ENCODE data around the gene DAPK1.

Gene DAPK1

GRCh38 chr9:87596862-87597261, 99.2 kb downstream of the DAPK1 start:
- DNase-seq = no peak

- DNase-seq = no peak
Observed at GRCh38 chr9:87597710-87598443, 100.2 kb downstream of the DAPK1 start.

DNA sequence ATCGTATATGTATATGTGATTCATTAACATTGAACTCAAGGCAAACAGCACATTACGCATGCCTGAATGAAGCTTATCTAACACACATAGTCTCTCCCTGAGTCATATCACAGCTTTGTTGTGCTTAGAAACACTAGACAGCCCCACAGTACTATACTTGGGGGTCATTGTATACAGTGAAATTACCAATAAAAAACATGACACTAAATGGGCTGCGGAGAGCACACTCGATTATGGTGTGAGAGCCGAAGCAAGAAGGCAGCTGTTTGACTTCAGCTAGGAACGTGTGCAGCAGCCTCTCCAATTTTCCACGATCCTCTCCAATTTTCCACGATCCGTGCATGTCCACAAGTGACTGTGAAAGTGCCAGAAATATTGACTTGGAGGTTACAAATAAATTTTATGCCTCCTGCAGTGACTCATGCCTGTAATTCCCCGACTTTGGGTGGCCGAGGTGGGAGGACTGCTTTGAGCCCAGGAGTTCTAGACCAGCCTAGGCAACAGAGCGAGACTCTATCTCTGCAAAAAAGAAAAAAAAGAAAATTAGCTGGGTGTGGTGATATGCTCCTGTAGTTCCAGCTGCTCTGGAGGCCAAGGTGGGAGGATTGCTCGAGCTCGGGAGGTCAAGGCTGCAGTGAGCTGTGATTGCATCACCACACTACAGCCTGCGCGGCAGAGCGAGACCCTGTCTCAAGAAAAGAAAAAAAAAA, 102.4 kb downstream of the DAPK1 start:
- DNase-seq = no peak

- no peak for DNase-seq
Observed at GRCh38 chr9:87601176-87601575, 103.5 kb downstream of the DAPK1 start.

- no peak for DNase-seq
Observed at GRCh38 chr9:87601595-87601994, 103.9 kb downstream of the DAPK1 start.

GRCh38 chr9:87602933-87603643, 105.4 kb downstream of the DAPK1 start:
- no peak for DNase-seq

DNA sequence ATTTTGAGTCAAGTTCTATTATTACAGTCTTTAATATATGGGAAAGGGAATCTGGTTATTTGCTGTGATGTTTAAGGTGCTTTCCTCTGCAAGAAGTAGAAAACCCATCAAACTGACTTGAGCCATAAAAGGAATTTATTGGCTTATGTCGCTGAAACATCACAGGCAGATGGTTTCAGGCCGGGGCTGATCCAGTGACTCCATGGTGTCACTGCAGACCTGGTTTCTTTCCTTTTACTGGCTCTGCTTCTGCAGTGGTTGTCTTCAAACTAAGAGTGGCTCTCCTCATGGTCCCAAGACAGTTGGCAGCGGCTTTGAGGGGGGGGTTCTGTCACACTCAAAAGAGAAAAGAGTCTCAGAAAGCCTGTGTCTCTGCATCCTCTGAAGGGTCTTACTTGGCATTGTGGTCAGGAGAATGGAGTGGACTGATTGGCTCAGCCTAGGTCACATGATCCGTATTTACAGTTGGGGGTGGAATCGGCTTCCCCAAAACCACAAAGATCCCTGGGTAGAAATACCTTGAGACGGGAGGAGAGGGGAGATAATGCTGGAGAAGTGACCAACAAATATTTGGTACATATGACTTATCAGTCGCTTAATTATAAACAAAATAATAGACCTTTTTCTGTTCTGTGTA, 106.3 kb downstream of the DAPK1 start:
- no peak for DNase-seq

- DNase-seq = no peak
Observed at GRCh38 chr9:87604886-87605588, 107.4 kb downstream of the DAPK1 start.

GRCh38 chr9:87605676-87606075, 108.0 kb downstream of the DAPK1 start:
- DNase-seq = no peak

- DNase-seq = no peak
Observed at GRCh38 chr9:87606841-87607521, 109.3 kb downstream of the DAPK1 start.

DNA sequence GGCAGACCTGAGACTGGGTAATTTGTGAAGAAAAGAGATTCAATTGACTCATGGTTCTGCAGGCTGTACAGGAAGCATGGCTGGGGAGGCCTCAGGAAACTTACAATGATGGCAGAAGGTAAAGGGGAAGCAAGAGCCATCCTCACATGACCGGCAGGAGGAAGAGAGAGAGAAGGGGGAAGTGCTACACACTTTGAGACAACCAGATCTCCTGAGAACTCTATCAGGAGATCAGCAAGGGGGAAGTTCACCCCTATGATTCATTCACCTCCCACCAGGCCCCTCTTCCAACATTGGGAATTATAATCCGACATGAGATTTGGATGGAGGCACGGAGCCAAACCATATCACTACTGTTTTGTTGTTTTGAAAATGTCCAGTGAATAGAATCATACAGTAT, 110.2 kb downstream of the DAPK1 start:
- DNase-seq = no peak

GRCh38 chr9:87609002-87609401, 111.3 kb downstream of the DAPK1 start:
- no peak for DNase-seq

DNA sequence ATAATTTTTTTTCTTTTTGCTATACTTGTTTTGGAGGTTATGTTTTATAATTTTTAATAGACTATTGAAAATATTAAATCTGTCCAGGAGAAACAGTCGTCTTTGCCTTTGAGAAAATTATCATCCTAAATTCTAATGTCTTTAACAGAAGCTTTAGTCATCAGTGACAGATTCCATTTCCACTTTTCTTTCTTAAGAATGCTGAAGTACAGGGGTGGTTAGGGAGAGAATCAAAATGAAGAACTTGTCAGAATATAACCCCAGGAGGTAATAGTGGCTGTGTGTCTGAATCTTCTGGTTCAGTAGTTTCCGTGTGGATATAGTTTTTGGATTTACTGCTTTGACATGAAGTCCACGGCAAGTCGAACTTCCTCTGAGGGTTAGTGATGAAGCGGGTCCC, 111.8 kb downstream of the DAPK1 start:
- no peak for DNase-seq

DNA sequence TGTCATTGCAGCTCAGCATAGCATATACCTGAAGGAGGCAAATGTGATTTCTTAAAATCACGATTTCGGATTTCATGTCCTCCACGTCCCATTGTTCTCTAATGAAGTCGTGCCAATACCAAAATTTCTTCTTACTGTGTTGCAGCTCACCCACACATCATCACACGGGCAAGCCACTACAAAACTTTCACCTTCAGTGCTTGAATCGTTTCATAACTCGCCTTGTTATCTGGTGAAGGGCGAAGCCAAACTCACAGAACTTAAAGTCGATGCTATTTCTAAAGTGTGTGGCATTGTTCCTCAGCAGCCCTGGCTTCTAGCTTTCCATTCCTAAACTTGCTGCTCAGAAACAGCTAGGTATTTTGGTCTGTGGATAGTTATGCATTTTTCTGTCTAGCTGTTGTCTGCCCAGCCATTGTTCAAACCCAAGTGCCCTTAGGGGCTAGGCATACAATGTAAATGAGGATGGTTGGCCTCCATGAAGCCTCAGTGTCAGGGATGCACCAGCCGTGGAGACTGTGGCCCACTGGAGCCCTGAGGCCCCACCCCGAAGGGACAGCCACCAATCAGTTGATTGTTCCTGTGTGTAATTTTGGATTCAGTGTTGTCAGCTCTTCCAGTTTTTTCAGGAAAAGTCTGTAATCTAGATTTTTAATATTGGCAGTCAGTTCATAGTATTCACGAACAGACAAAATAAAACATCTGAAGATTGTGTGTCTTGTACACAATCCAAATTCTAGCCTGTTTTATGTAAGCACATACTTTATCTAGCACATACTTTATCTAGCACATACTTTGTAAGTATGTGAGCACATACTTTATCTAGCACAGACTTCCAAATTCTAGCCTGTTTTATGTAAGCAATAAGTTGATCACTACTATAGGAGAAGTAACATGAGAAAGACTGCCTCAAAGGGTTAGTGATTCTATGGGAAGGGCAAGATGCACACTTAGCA, 112.8 kb downstream of the DAPK1 start:
- no peak for DNase-seq

DNA sequence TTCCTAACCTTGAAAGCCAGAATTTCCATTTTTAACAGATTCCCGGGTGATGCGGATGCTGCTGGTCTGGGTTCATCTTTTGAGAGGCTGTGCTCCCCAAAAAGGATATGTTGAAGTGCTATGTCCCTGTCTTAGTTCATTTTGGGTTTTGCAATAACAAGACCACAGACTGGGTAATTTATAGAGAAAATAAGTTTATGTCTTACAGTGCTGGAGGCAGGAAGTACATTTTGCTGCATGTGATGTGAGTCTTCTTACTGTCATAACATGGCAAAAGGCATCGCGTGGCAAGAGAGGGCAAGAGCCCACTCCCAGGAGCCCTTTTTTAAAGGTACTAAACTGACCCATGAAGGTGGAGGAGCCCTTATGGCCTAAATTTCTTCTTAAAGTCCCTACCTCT, 114.1 kb downstream of the DAPK1 start:
- DNase-seq = no peak

GRCh38 chr9:87612536-87612935, 114.9 kb downstream of the DAPK1 start:
- no peak for DNase-seq

DNA sequence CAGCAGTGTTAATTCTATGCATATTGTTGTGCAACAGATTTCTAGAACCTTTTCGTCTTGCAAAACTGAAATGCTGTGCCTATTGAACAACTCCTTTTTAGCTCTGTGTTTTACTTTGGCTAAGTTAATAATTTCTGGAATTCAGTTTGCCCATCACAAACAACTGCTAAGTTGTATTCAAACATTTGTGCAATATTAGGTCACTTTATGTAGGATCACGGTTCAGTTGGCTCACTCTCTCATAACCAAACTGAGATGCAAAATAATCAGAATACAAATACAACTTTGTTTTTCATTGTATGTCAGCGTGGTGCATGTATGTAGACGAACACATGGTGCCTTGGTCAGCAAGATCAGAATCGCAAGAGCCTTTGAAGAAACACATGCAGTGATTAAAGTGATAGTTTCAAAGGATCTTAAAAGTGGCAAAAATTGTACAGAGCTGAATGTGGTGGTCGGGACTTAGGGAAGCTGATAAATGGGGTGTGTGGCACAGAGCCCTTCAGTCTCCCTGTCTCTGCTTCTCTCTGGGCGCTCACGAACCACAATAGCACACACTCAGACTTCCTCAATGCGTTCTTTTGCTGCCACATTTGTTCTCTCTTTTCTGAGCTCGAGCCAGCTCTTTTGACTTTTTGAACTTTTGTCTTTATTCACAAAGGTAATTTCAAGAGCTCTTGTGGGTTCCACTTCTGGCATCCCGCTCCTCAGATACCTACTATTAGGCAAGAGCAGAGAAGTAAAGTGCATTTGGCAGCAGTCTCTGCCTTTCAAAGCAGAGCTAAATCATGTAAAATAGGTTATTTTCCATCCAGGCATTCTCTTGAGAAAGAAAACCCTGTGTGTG, 115.8 kb downstream of the DAPK1 start:
- DNase-seq = no peak

DNA sequence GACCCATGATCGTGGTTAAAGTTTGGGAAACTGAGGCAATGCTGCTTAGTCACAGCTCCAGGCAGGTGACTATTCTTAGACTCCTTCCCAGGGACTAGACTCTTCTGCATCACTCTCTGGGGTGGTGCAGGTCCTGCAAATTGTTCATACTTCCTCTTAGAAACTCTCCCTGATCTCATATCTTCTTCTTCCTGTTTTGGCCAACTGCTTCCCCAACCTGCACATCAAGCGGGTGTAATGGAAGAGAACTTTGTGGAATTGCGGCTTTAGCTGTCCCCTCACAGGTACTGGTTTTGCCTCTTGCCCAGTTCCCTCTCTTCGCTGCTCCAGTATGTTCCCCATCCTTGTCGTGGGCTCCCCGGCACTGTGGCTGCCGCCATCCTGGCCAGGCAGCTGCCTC, 116.7 kb downstream of the DAPK1 start:
- no peak for DNase-seq

GRCh38 chr9:87615136-87615535, 117.5 kb downstream of the DAPK1 start:
- DNase-seq = no peak

- no peak for DNase-seq
Observed at GRCh38 chr9:87615547-87616148, 118.0 kb downstream of the DAPK1 start.
